CD14-positive monocyte (primary cell): ENCODE measurements around the gene GMEB2. TPM values are rescaled to one million over a fixed set of nuclear protein-coding genes. Genes with fewer than 3 reads are reported as not detected.

Experiments
- DNase-seq, 3 donors: peaks; one replicate each; pipeline ENCODE4 v3.0.0-alpha.2; 2011 to 2022
- H2AFZ ChIP-seq: 2 replicates; pipeline ENCODE4 v1.6.0; 2012; ENCODE audit warnings: mild to moderate bottlenecking, low read depth, low read length, inconsistent platforms; ENCODE audit not compliant: insufficient read depth, poor library complexity, severe bottlenecking
- H3K27ac ChIP-seq, 2 donors: 1 replicate in 1 of 2; 2 replicates in 1 of 2; pipeline ENCODE4 v1.5.1; 2012 to 2013; ENCODE audit warnings: low read length in 2 of 2, control low read depth in 1 of 2, inconsistent platforms in 1 of 2, low read depth in 1 of 2, mild to moderate bottlenecking in 1 of 2
- H3K27me3 ChIP-seq, 2 donors: one replicate each; pipeline versions ENCODE4 v1.6.0 to v1.6.1; 2011 to 2013; ENCODE audit warnings: low read length in 2 of 2; ENCODE audit not compliant: control insufficient read depth in 2 of 2, insufficient read depth in 2 of 2
- H3K36me3 ChIP-seq, 2 donors: replicated peaks in 1 of 2; 1 replicate in 1 of 2; 2 replicates in 1 of 2; pipeline versions ENCODE4 v1.5.1 to v1.6.1; 2012 to 2013; ENCODE audit warnings: low read length in 2 of 2, control low read depth in 1 of 2, inconsistent platforms in 1 of 2, mild to moderate bottlenecking in 1 of 2; ENCODE audit not compliant: insufficient read depth in 2 of 2, control insufficient read depth in 1 of 2
- H3K4me1 ChIP-seq, 2 donors: 1 replicate in 1 of 2; 2 replicates in 1 of 2; pipeline versions ENCODE4 v1.5.1 to v1.6.1; 2012 to 2013; ENCODE audit warnings: low read length in 2 of 2, control low read depth in 1 of 2, inconsistent platforms in 1 of 2, mild to moderate bottlenecking in 1 of 2, moderate library complexity in 1 of 2; ENCODE audit not compliant: insufficient read depth in 2 of 2, control insufficient read depth in 1 of 2
- H3K4me2 ChIP-seq: replicated peaks from 2 replicates; pipeline ENCODE3; 2012; ENCODE audit warnings: low read length, moderate library complexity, mild to moderate bottlenecking; ENCODE audit not compliant: poor library complexity, severe bottlenecking; ENCODE audit errors: extremely low read depth
- H3K4me3 ChIP-seq, 3 experiments: fragments of 200-600 bp in 1 of 3; sonication (generic) in 1 of 3; replicated peaks in 1 of 3; 1 replicate in 2 of 3; 2 replicates in 1 of 3; pipeline ENCODE4 v1.5.1; 2011 to 2013; ENCODE audit warnings: low read length in 3 of 3, mild to moderate bottlenecking in 3 of 3, control low read depth in 2 of 3, low read depth in 2 of 3, inconsistent platforms in 1 of 3, moderate library complexity in 1 of 3
- H3K79me2 ChIP-seq: 2 replicates; pipeline ENCODE4 v1.6.0; 2012; ENCODE audit warnings: mild to moderate bottlenecking, control low read depth, inconsistent platforms, low read length, moderate library complexity; ENCODE audit not compliant: insufficient read depth
- H3K9ac ChIP-seq: 2 replicates; pipeline ENCODE4 v1.6.0; 2017; ENCODE audit warnings: low read length, mild to moderate bottlenecking; ENCODE audit not compliant: insufficient read depth, poor library complexity, severe bottlenecking
- H3K9me3 ChIP-seq, 2 donors: replicated peaks in 1 of 2; 1 replicate in 1 of 2; 2 replicates in 1 of 2; pipeline versions ENCODE4 v1.5.1 to v1.6.1; 2012 to 2013; ENCODE audit warnings: low read length in 2 of 2, control low read depth in 1 of 2; ENCODE audit not compliant: control insufficient read depth in 1 of 2, insufficient read depth in 1 of 2
- H4K20me1 ChIP-seq: 2 replicates; pipeline ENCODE4 v1.6.0; 2012; ENCODE audit warnings: mild to moderate bottlenecking, low read length, control low read depth, moderate library complexity; ENCODE audit not compliant: insufficient read depth
- H3K27ac Mint-ChIP-seq, 7 donors: one replicate each; pipeline ENCODE4 v1.8.0; 2020; ENCODE audit warnings: mild to moderate bottlenecking in 7 of 7, mixed read lengths in 7 of 7, moderate library complexity in 6 of 7, inconsistent platforms in 2 of 7
- H3K27me3 Mint-ChIP-seq, 3 donors: one replicate each; pipeline ENCODE4 v1.8.0; 2021 to 2022; ENCODE audit warnings: low read depth in 3 of 3, mild to moderate bottlenecking in 3 of 3, mixed read lengths in 3 of 3, moderate library complexity in 3 of 3, inconsistent platforms in 1 of 3
- H3K36me3 Mint-ChIP-seq, 2 donors: one replicate each; pipeline ENCODE4 v1.8.0; 2020; ENCODE audit warnings: mixed read lengths in 2 of 2, inconsistent platforms in 1 of 2, mild to moderate bottlenecking in 1 of 2
- H3K4me1 Mint-ChIP-seq: one replicate; pipeline ENCODE4 v1.8.0; 2020; ENCODE audit warnings: mild to moderate bottlenecking, mixed read lengths
- H3K4me3 Mint-ChIP-seq, 2 donors: one replicate each; pipeline ENCODE4 v1.8.0; 2020; ENCODE audit warnings: mild to moderate bottlenecking in 2 of 2, mixed read lengths in 2 of 2, moderate library complexity in 1 of 2
- H3K9me3 Mint-ChIP-seq, 7 donors: one replicate each; pipeline ENCODE4 v1.8.0; 2020 to 2022; ENCODE audit warnings: mixed read lengths in 7 of 7, mild to moderate bottlenecking in 6 of 7, moderate library complexity in 6 of 7, inconsistent platforms in 2 of 7
- CTCF ChIP-seq: fragments of 200-600 bp; IDR thresholded peaks from one replicate; pipeline ENCODE4 v1.8.0; 2022; ENCODE audit warnings: antibody characterized with exemption, mild to moderate bottlenecking
- WGBS: methylation state at CpG from one replicate; pipeline ENCODE4 v1.1.5; 2013; ENCODE audit warnings: missing lambda C conversion rate; ENCODE audit not compliant: insufficient coverage; 5-methylcytosine and 5-hydroxymethylcytosine counted together
- intact Hi-C, 2 donors: fragments of 100-400 bp; cut with micrococcal nuclease; formaldehyde crosslinking; loops; one replicate each; pipeline versions ENCODE4 v1.15.0 to v1.15.1; 2023
- polyA plus RNA-seq, 3 donors: library from polyadenylated mRNA; depleted of rRNA in 1 of 3; unstranded in 2 of 3; stranded (reverse) in 1 of 3; fragments of 300-500 nt in 2 of 3; fragments of >200 nt in 1 of 3; fragmentation: Illumina TruSeq in 2 of 3; gene quantifications; 1 replicate in 2 of 3; 2 replicates in 1 of 3; pipeline ENCODE4 v1.2.3, GENCODE V29; 2012 to 2021

GMEB2 gene
- polyA plus RNA-seq, 3 donors, result 2.7 to 11.7 (median 3.8) TPM

DNA sequence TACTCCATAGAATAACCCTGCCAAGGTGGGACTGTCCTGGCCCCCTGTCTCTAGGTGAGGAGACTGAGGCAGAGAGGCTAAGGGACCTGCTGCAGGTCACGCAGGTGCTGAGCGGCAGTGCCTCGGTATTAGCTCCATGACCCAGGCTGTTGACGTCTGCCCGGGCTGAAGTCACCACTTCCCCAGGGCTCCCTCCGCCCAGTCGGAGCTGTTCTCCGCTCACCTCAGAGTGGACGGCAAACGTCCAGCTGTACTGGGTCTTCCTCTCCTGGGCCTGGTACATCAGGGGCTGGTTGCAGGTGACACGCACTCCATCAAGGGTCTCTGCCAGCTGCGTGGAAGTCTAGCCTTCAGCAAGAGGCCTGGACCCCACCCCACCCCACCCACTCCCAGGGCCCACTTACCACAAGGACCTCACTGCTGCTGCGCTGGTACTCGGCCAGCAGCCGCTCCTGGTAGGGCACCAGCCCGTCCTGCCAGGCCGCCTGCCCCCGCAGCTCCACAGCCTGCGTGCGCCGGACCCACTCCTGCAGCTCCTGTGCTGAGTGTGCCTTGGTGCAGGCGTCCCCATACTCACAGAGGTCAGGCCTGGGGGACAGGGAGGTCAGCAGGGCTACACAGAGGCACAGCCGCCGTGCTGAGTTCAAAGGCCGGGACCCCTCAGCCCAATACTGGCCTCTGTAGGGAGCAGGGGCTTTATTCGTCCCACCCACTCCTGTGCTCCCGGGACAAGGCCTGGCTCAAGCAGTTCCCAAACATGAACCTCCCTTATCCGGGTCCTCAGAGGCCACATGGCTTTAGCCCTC is 56.4 kb downstream of the GMEB2 start:
- peaks cover 49 to 61% of the 10 kb centered on the region in 2 donors for H3K4me1 ChIP-seq
- peaks cover 75% of the 10 kb centered on the region for H4K20me1 ChIP-seq
- no peak overlapping the region for H3K9ac ChIP-seq
- WGBS, result 95% methylated on average over 26 of the region's 28 CpGs
- peaks cover 11 to 19% of the 10 kb centered on the region in 2 donors for H3K36me3 Mint-ChIP-seq
- H3K4me2 ChIP-seq, result no peak overlapping the region
- peak overlapping the region in 1 of 2 donors; percentile 48 for H3K4me3 Mint-ChIP-seq
- H3K79me2 ChIP-seq, result peaks cover 7% of the 10 kb centered on the region
- TF ChIP-seq CTCF, result no peak
- H2AFZ ChIP-seq, result no peak overlapping the region
- no peak overlapping the region for H3K4me3 ChIP-seq
- DNase-seq, result no peak
- H3K4me1 Mint-ChIP-seq, result peaks cover 32% of the 10 kb centered on the region
- intact Hi-C loops, result loop anchor here in 1 of 2 donors (5.0 kb wide), 1 partner anchor 167 kb away; the partner anchor contains the start of genes LIME1 and SLC2A4RG
- H3K27ac ChIP-seq, result no peak overlapping the region
- peaks cover 0 to 62% of the 10 kb centered on the region in 2 donors for H3K27me3 ChIP-seq
- H3K27ac Mint-ChIP-seq, result no peak overlapping the region
- H3K36me3 ChIP-seq, result peaks cover 15 to 26% of the 10 kb centered on the region in 2 donors
- H3K9me3 Mint-ChIP-seq, result peaks cover 4 to 23% (median 6%) of the 10 kb centered on the region in 7 donors
- H3K9me3 ChIP-seq, result peaks cover 5 to 8% of the 10 kb centered on the region in 2 donors
- peaks cover 23 to 68% (median 36%) of the 10 kb centered on the region in 3 donors for H3K27me3 Mint-ChIP-seq

GRCh38 chr20:63568986-63569949 is 57.6 kb downstream of the GMEB2 start:
- peaks cover 15 to 28% of the 10 kb centered on the region in 2 donors for H3K36me3 Mint-ChIP-seq
- H3K27me3 Mint-ChIP-seq, result peaks cover 28 to 70% (median 43%) of the 10 kb centered on the region in 3 donors
- H3K4me3 Mint-ChIP-seq, result peak overlapping the region; percentile 45 to 87
- H3K4me1 ChIP-seq, result peaks cover 44 to 50% of the 10 kb centered on the region in 2 donors
- H3K4me1 Mint-ChIP-seq, result peaks cover 26% of the 10 kb centered on the region
- peaks cover 0 to 71% of the 10 kb centered on the region in 2 donors for H3K27me3 ChIP-seq
- H4K20me1 ChIP-seq, result peaks cover 87% of the 10 kb centered on the region
- peaks cover 25 to 39% of the 10 kb centered on the region in 2 donors for H3K36me3 ChIP-seq
- H3K27ac ChIP-seq, result no peak overlapping the region
- intact Hi-C loops, result loop anchor here (2.0 to 10.0 kb wide), 4 partner anchors 44 to 326 kb away; partner anchors contain the start of genes DNAJC5 (in 1 of the 2) and GMEB2 (in 1 of the 2)
- H3K27ac Mint-ChIP-seq, result peak overlapping the region in 2 of 7 donors; percentile 51 to 56
- H3K9me3 ChIP-seq, result peaks cover 14 to 15% of the 10 kb centered on the region in 2 donors
- DNase-seq, result no peak
- H3K9ac ChIP-seq, result no peak overlapping the region
- H3K9me3 Mint-ChIP-seq, result peaks cover 8 to 32% (median 12%) of the 10 kb centered on the region in 7 donors
- peak overlapping the region; percentile 91 for H3K4me2 ChIP-seq
- H2AFZ ChIP-seq, result no peak overlapping the region
- 85% methylated on average over 45 of the region's 46 CpGs for WGBS
- peaks cover 7% of the 10 kb centered on the region for H3K79me2 ChIP-seq
- H3K4me3 ChIP-seq, result peak overlapping the region in 2 of 3 experiments; percentile 43 to 73
- no peak for TF ChIP-seq CTCF
